GM21515 (cell line): ENCODE results near the gene AP2A2.
"Not testable (repeated sequence)": the region's sequence is repeated elsewhere in the genome, so short reads cannot be mapped to it uniquely, and the experiment has no call there.

ENCODE experiments used
- ATAC-seq: cut with Tn5 transposase; IDR thresholded peaks from one replicate; pipeline ENCODE4 v1.9.1; 2021; ENCODE audit not compliant: unreplicated experiment

The AP2A2 gene

GRCh38 chr11:972523-973211 lies 47.0 kb downstream of the AP2A2 start:
- ATAC-seq: no peak

GRCh38 chr11:973237-973636 lies 47.6 kb downstream of the AP2A2 start:
- ATAC-seq: no peak

- ATAC-seq: not testable (repeated sequence)
Measured at GRCh38 chr11:975376-975775, 49.7 kb downstream of the AP2A2 start.

GRCh38 chr11:975827-976226 lies 50.2 kb downstream of the AP2A2 start:
- no peak for ATAC-seq

- ATAC-seq: no peak
Measured at GRCh38 chr11:976431-977160, 50.9 kb downstream of the AP2A2 start.

- ATAC-seq: no peak
Measured at GRCh38 chr11:977830-978720, 52.4 kb downstream of the AP2A2 start.

- ATAC-seq: no peak
Measured at GRCh38 chr11:978781-979180, 53.1 kb downstream of the AP2A2 start.

- no peak for ATAC-seq
Measured at GRCh38 chr11:980438-981357, 55.0 kb downstream of the AP2A2 start.

GRCh38 chr11:981764-982163 lies 56.1 kb downstream of the AP2A2 start:
- no peak for ATAC-seq

- no peak for ATAC-seq
Measured at GRCh38 chr11:984546-984945, 58.9 kb downstream of the AP2A2 start.

GRCh38 chr11:985406-985805 lies 59.7 kb downstream of the AP2A2 start:
- no peak for ATAC-seq

GRCh38 chr11:985848-986247 lies 60.2 kb downstream of the AP2A2 start:
- ATAC-seq: no peak

- no peak for ATAC-seq
Measured at GRCh38 chr11:986270-986951, 60.7 kb downstream of the AP2A2 start.

- no peak for ATAC-seq
Measured at GRCh38 chr11:986952-987305, 61.3 kb downstream of the AP2A2 start.

- no peak for ATAC-seq
Measured at GRCh38 chr11:987671-988070, 62.0 kb downstream of the AP2A2 start.

- no peak for ATAC-seq
Measured at GRCh38 chr11:990101-990500, 64.4 kb downstream of the AP2A2 start.

GRCh38 chr11:991034-991433 lies 65.4 kb downstream of the AP2A2 start:
- no peak for ATAC-seq

- ATAC-seq: no peak
Measured at GRCh38 chr11:991711-992307, 66.1 kb downstream of the AP2A2 start.

- ATAC-seq: no peak
Measured at GRCh38 chr11:992577-992976, 66.9 kb downstream of the AP2A2 start.
